Breast epithelium (tissue), 3 donors: ENCODE data around the gene C10orf62.

Experiments
- CTCF ChIP-seq, 3 donors: fragments of 450-650 bp; IDR thresholded peaks; one replicate each; pipeline ENCODE4 v1.5.1; 2016 to 2017; ENCODE audit warnings: antibody characterized with exemption in 3 of 3, mild to moderate bottlenecking in 3 of 3, moderate library complexity in 3 of 3
- POLR2A ChIP-seq: fragments of 450-650 bp; IDR thresholded peaks from one replicate; pipeline ENCODE4 v1.6.1; 2016; ENCODE audit warnings: antibody characterized with exemption, mild to moderate bottlenecking, moderate library complexity
- POLR2AphosphoS5 ChIP-seq, 3 donors: sonication (generic); formaldehyde crosslinking; IDR thresholded peaks; one replicate each; pipeline ENCODE4 v1.6.1; 2017; ENCODE audit warnings: antibody characterized with exemption in 3 of 3

- TF ChIP-seq CTCF (IDR thresholded peaks at IDR 0.05) (no peak), POLR2A (no peak), POLR2AphosphoS5 (IDR thresholded peaks at IDR 0.05) (peak in 2 of 3 donors; percentile 50 to 67)
Observed at GRCh38 chr10:97632949-97633884, 43.7 kb downstream of the C10orf62 start, which contains the start of gene MORN4.
